GM23338 (cell line): ENCODE measurements around the gene INSL4. TPM values are rescaled to one million over a fixed set of nuclear protein-coding genes. Genes with fewer than 3 reads are reported as not detected.

Experiments used
- ATAC-seq: fragments of 200-7000 bp; cut with Tn5 transposase; 3 replicates; pipeline ENCODE4 v1.9.1; 2020
- DNase-seq: peaks from one replicate; pipeline ENCODE4 v3.0.0-alpha.2; 2015; ENCODE audit warnings: low spot score
- H2AFZ ChIP-seq: fragments of 200-600 bp; sonication (generic); 2 replicates; pipeline ENCODE4 v1.8.0; 2016; ENCODE audit warnings: antibody characterized with exemption, mild to moderate bottlenecking, moderate library complexity
- H3F3A ChIP-seq: fragments of 200-600 bp; sonication (generic); replicated peaks from 2 replicates; pipeline ENCODE4 v1.8.0; 2017; ENCODE audit warnings: antibody characterized with exemption, mixed run types, low read depth
- H3K27ac ChIP-seq: fragments of 200-600 bp; sonication (generic); 2 replicates; pipeline ENCODE4 v1.6.1; 2016; ENCODE audit warnings: low read depth
- H3K27me3 ChIP-seq: fragments of 200-600 bp; sonication (generic); 2 replicates; pipeline ENCODE4 v1.8.0; 2016; ENCODE audit warnings: mild to moderate bottlenecking, mixed run types, moderate library complexity; ENCODE audit not compliant: insufficient read depth
- H3K36me3 ChIP-seq: fragments of 200-600 bp; sonication (generic); 2 replicates; pipeline ENCODE4 v1.8.0; 2016; ENCODE audit warnings: mild to moderate bottlenecking; ENCODE audit not compliant: insufficient read depth
- H3K4me1 ChIP-seq: fragments of 200-600 bp; sonication (generic); 2 replicates; pipeline ENCODE4 v1.8.0; 2016; ENCODE audit warnings: mild to moderate bottlenecking, moderate library complexity; ENCODE audit not compliant: insufficient read depth
- H3K4me2 ChIP-seq: fragments of 200-600 bp; sonication (generic); 2 replicates; pipeline ENCODE4 v1.7.1; 2017; ENCODE audit warnings: mixed run types
- H3K4me3 ChIP-seq: fragments of 200-600 bp; sonication (generic); 2 replicates; pipeline ENCODE4 v1.6.1; 2016; ENCODE audit warnings: mixed run types
- H3K79me2 ChIP-seq: fragments of 200-600 bp; sonication (generic); replicated peaks from 2 replicates; pipeline ENCODE4 v1.8.0; 2017; ENCODE audit warnings: mild to moderate bottlenecking; ENCODE audit not compliant: insufficient read depth
- H3K9me2 ChIP-seq: fragments of 200-600 bp; sonication (generic); 2 replicates; pipeline ENCODE4 v1.8.0; 2017; ENCODE audit not compliant: insufficient read depth
- H4K20me1 ChIP-seq: fragments of 200-600 bp; sonication (generic); replicated peaks from 2 replicates; pipeline ENCODE4 v1.8.0; 2017; ENCODE audit warnings: mild to moderate bottlenecking; ENCODE audit not compliant: insufficient read depth
- H3K27ac Mint-ChIP-seq: 2 replicates; pipeline ENCODE4 v1.8.0; 2020; ENCODE audit warnings: inconsistent platforms, mild to moderate bottlenecking, moderate library complexity, mixed read lengths
- H3K27me3 Mint-ChIP-seq: 3 replicates; pipeline ENCODE4 v1.8.0; 2022; ENCODE audit warnings: low read depth, mild to moderate bottlenecking, moderate library complexity, mixed read lengths, inconsistent platforms; ENCODE audit not compliant: insufficient read depth, poor library complexity
- H3K36me3 Mint-ChIP-seq: 3 replicates; pipeline ENCODE4 v1.8.0; 2021; ENCODE audit warnings: low read depth, mild to moderate bottlenecking, inconsistent platforms, moderate library complexity, mixed read lengths
- H3K4me1 Mint-ChIP-seq: 3 replicates; pipeline ENCODE4 v1.8.0; 2020; ENCODE audit warnings: mild to moderate bottlenecking, inconsistent platforms, mixed read lengths
- H3K4me3 Mint-ChIP-seq: 3 replicates; pipeline ENCODE4 v1.8.0; 2021; ENCODE audit warnings: moderate library complexity, mild to moderate bottlenecking, inconsistent platforms, mixed read lengths
- H3K9me3 Mint-ChIP-seq: 3 replicates; pipeline ENCODE4 v1.8.0; 2020; ENCODE audit warnings: moderate library complexity, mild to moderate bottlenecking, inconsistent platforms, mixed read lengths
- CREB1 ChIP-seq: fragments of 250-450 bp; sonication (Bioruptor Pico); IDR thresholded peaks from 2 replicates; pipeline ENCODE4 v1.5.0; 2020; ENCODE audit warnings: low read depth, mild to moderate bottlenecking, moderate library complexity
- CTCF ChIP-seq, 2 experiments: fragments of 200-600 bp in 1 of 2; sonication (generic) in 1 of 2; conservative IDR thresholded peaks; 2 replicates each; pipeline versions ENCODE4 v1.5.1 to v1.6.1; 2016 to 2017; ENCODE audit warnings: antibody characterized with exemption in 2 of 2, low read depth in 2 of 2, mild to moderate bottlenecking in 2 of 2, moderate library complexity in 1 of 2
- ETS1 ChIP-seq: IDR thresholded peaks from 2 replicates; pipeline ENCODE4 v1.6.1; 2016; ENCODE audit warnings: antibody characterized with exemption
- EZH2 ChIP-seq: fragments of 200-600 bp; sonication (generic); IDR thresholded peaks from one replicate; pipeline ENCODE4 v1.8.0; 2017; ENCODE audit warnings: antibody characterized with exemption, mild to moderate bottlenecking, low read depth; ENCODE audit not compliant: unreplicated experiment
- EZH2phosphoT487 ChIP-seq: fragments of 200-600 bp; sonication (generic); IDR thresholded peaks from one replicate; pipeline ENCODE4 v1.8.1; 2018; ENCODE audit warnings: antibody characterized with exemption; ENCODE audit not compliant: unreplicated experiment
- JUNB ChIP-seq: IDR thresholded peaks from one replicate; pipeline ENCODE4 v1.6.1; 2016; ENCODE audit warnings: antibody characterized with exemption; ENCODE audit not compliant: unreplicated experiment
- NANOG ChIP-seq: IDR thresholded peaks from 2 replicates; pipeline ENCODE4 v1.6.1; 2016; ENCODE audit warnings: antibody characterized with exemption, borderline replicate concordance
- POLR2AphosphoS5 ChIP-seq: IDR thresholded peaks from 2 replicates; pipeline ENCODE4 v1.6.1; 2016; ENCODE audit warnings: antibody characterized with exemption, low read depth
- REST ChIP-seq: IDR thresholded peaks from one replicate; pipeline ENCODE4 v1.6.1; 2018; ENCODE audit warnings: antibody characterized with exemption; ENCODE audit not compliant: unreplicated experiment
- STAT1 ChIP-seq: IDR thresholded peaks from one replicate; pipeline ENCODE4 v1.6.1; 2016; ENCODE audit warnings: antibody characterized with exemption; ENCODE audit not compliant: unreplicated experiment
- ZNF114 ChIP-seq: fragments of 250-450 bp; sonication (Bioruptor Pico); IDR thresholded peaks from 2 replicates; pipeline ENCODE4 v1.5.0; 2020; ENCODE audit warnings: mild to moderate bottlenecking, moderate library complexity
- ZNF331 ChIP-seq: fragments of 250-450 bp; sonication (Bioruptor Pico); IDR thresholded peaks from 2 replicates; pipeline ENCODE4 v1.5.0; 2020; ENCODE audit warnings: low read depth, mild to moderate bottlenecking, moderate library complexity
- ZNF462 ChIP-seq: fragments of 250-450 bp; sonication (Bioruptor Pico); IDR thresholded peaks from 2 replicates; pipeline ENCODE4 v1.5.0; 2020; ENCODE audit warnings: mild to moderate bottlenecking, moderate library complexity
- long read RNA-seq: library from polyadenylated mRNA; unstranded; transcript quantifications from one replicate; pipeline ENCODE4 v2.0.0, GENCODE V29; 2020; ENCODE audit not compliant: unreplicated experiment
- polyA plus RNA-seq: library from polyadenylated mRNA; unstranded; fragments of >200 nt; fragmentation: Nextera tagmentation; extraction: Ambion mirVana; gene quantifications from 2 replicates; pipeline ENCODE4 v1.2.1, GENCODE V29; 2016
- total RNA-seq: library from RNA; depleted of rRNA; stranded (reverse); fragments of >200 nt; shearing (Covaris generic); gene quantifications from 2 replicates; pipeline ENCODE4 v1.2.3, GENCODE V29; 2014; rRNA removed

Gene INSL4
- total RNA-seq: not detected in 2 replicates
- polyA plus RNA-seq: not detected in 2 replicates
- long read RNA-seq: 0 reads

GRCh38 chr9:5231212-5231611 is at the start of gene INSL4:
INSL4 (plus strand) TSS chr9:5231419; CDS start chr9:5231524, 105 bp downstream.
- no peaks in the 10 kb centered on the region for H4K20me1 ChIP-seq
- H3K36me3 ChIP-seq: no peaks in the 10 kb centered on the region
- Mint-ChIP-seq H3K4me3 (no peak within 1 kb of the TSS), H3K27ac (no peak within 1 kb of the TSS), H3K4me1 (no peaks in the 10 kb centered on the region), H3K36me3 (no peaks in the 10 kb centered on the region; the same call in 2 of the 3 replicates), H3K9me3 (peaks cover 10% of the 10 kb centered on the region; the same call in 2 of the 3 replicates), H3K27me3 (peaks cover 3% of the 10 kb centered on the region)
- no peak for ATAC-seq
- no peak for DNase-seq
- TF ChIP-seq REST: no peak
- TF ChIP-seq ZNF331: no peak
- no peak for TF ChIP-seq POLR2AphosphoS5
- no peak for TF ChIP-seq NANOG
- no peak for TF ChIP-seq STAT1
- TF ChIP-seq CREB1 (CRISPR knock-in tag): no peak
- no peak for TF ChIP-seq EZH2phosphoT487
- no peak for TF ChIP-seq CTCF (conservative IDR thresholded peaks at IDR 0.05; ENCODE audit: low read depth in 2 of 2)
- no peak for TF ChIP-seq ZNF462
- no peak for TF ChIP-seq EZH2
- TF ChIP-seq JUNB: no peak
- no peak for TF ChIP-seq ZNF114 (CRISPR knock-in tag)
- TF ChIP-seq ETS1: no peak
- no peak within 1 kb of the TSS for H3K4me2 ChIP-seq
- no peak within 1 kb of the TSS for H3K4me3 ChIP-seq
- H3K79me2 ChIP-seq: no peaks in the 10 kb centered on the region
- no peak within 1 kb of the TSS for H3K27ac ChIP-seq
- H3K4me1 ChIP-seq: no peaks in the 10 kb centered on the region
- no peaks in the 10 kb centered on the region for H3K9me2 ChIP-seq
- no peaks in the 10 kb centered on the region for H3K27me3 ChIP-seq
- H3F3A ChIP-seq: no peaks in the 10 kb centered on the region
- no peak within 1 kb of the TSS for H2AFZ ChIP-seq
